ENCODE results near the gene WDR1. TPM values are rescaled to one million over a fixed set of nuclear protein-coding genes. Genes with fewer than 3 reads are reported as not detected.

The WDR1 gene
- total RNA-seq, 2 experiments from 2014 or later: 197 to 198 TPM

- POLR2A ChIA-PET: interaction anchor here (1.0 to 1.2 kb wide), 2 partner anchors 9 to 335 kb away, joined by 3 read pairs; partner anchors contain the start of gene ZNF518B
- no peaks in the 10 kb centered on the region for H3K36me3 ChIP-seq (ENCODE audit: insufficient read depth, low read length)
- H3K36me3 Mint-ChIP-seq (ENCODE audit: low read depth): peaks cover 11% of the 10 kb centered on the region
- H3K27ac ChIP-seq (ENCODE audit: low read depth in 1 of 2, low read length in 2 of 2): no peak overlapping the region
- no peak overlapping the region for H3K4me3 ChIP-seq (ENCODE audit: low read length)
- H3K9me3 Mint-ChIP-seq: no peaks in the 10 kb centered on the region
- H3K4me3 Mint-ChIP-seq: peak overlapping the region; percentile 17
- peak overlapping the region; percentile 98 for H3K27ac Mint-ChIP-seq
- no peaks in the 10 kb centered on the region for H3K27me3 ChIP-seq (ENCODE audit: control insufficient read depth in 1 of 2, insufficient read depth in 2 of 2, low read length in 2 of 2)
- no peaks in the 10 kb centered on the region for H3K27me3 Mint-ChIP-seq
- CTCF ChIA-PET: interaction anchor here (0.6 kb wide), 1 partner anchor 92 kb away, joined by 3 read pairs; no protein-coding TSS in a partner anchor
- DNase-seq: no peak
- H3K9me3 ChIP-seq (ENCODE audit: control insufficient read depth in 1 of 2, insufficient read depth in 1 of 2, low read length in 2 of 2): no peaks in the 10 kb centered on the region
- no peak for ATAC-seq (ENCODE audit: poor library complexity)
- peaks cover 80% of the 10 kb centered on the region for H3K4me1 Mint-ChIP-seq (ENCODE audit: low read depth)
- peaks cover 64% of the 10 kb centered on the region for H3K4me1 ChIP-seq (ENCODE audit: insufficient read depth, low read length)
- TF ChIP-seq CTCF (IDR thresholded peaks at IDR 0.05): no peak
- intact Hi-C loops (cut with DNase I, micrococcal nuclease): no loop called here
These were observed 5.1 kb upstream of the WDR1 start for GRCh38 chr4:10121568-10122208.

- no peaks in the 10 kb centered on the region for H3K9me3 ChIP-seq (ENCODE audit: control insufficient read depth in 1 of 2, insufficient read depth in 1 of 2, low read length in 2 of 2)
- H3K27ac ChIP-seq (ENCODE audit: low read depth in 1 of 2, low read length in 2 of 2): no peak overlapping the region
- Mint-ChIP-seq H3K4me1 (ENCODE audit: low read depth) (peaks cover 80% of the 10 kb centered on the region), H3K36me3 (ENCODE audit: low read depth) (peaks cover 12% of the 10 kb centered on the region), H3K27ac (peak overlapping the region; percentile 98), H3K27me3 (no peaks in the 10 kb centered on the region), H3K4me3 (peak overlapping the region; percentile 62), H3K9me3 (no peaks in the 10 kb centered on the region)
- peak in 1 of 14 experiments; percentile 32 for DNase-seq
- no peaks in the 10 kb centered on the region for H3K36me3 ChIP-seq (ENCODE audit: insufficient read depth, low read length)
- intact Hi-C loops (cut with DNase I, micrococcal nuclease): no loop called here
- ChIA-PET CTCF (interaction anchor here (1.0 to 1.3 kb wide), 2 partner anchors 13 to 31 kb away, joined by 3 read pairs; no protein-coding TSS in a partner anchor), POLR2A (interaction anchor here (0.7 to 5.3 kb wide), 3 partner anchors 24 to 429 kb away, joined by 3 to 126 read pairs (median 3); partner anchors contain the start of gene ZNF518B)
- no peaks in the 10 kb centered on the region for H3K27me3 ChIP-seq (ENCODE audit: control insufficient read depth in 1 of 2, insufficient read depth in 2 of 2, low read length in 2 of 2)
- no peak for ATAC-seq (ENCODE audit: poor library complexity)
- TF ChIP-seq CTCF (IDR thresholded peaks at IDR 0.05): no peak
- peaks cover 65% of the 10 kb centered on the region for H3K4me1 ChIP-seq (ENCODE audit: insufficient read depth, low read length)
- H3K4me3 ChIP-seq (ENCODE audit: low read length): no peak overlapping the region
These were observed 4.5 kb upstream of the WDR1 start for GRCh38 chr4:10120943-10121567.

GRCh38 chr4:10119773-10120172, 3.2 kb upstream of the WDR1 start:
- Histone ChIP-seq H3K4me1 (ENCODE audit: insufficient read depth, low read length) (peaks cover 74% of the 10 kb centered on the region), H3K4me3 (ENCODE audit: low read length) (no peak overlapping the region), H3K9me3 (ENCODE audit: control insufficient read depth in 1 of 2, insufficient read depth in 1 of 2, low read length in 2 of 2) (no peaks in the 10 kb centered on the region), H3K36me3 (ENCODE audit: insufficient read depth, low read length) (peaks cover 10% of the 10 kb centered on the region), H3K27ac (ENCODE audit: low read depth in 1 of 2, low read length in 2 of 2) (peak overlapping the region in 1 of 2 donors; percentile 96), H3K27me3 (ENCODE audit: control insufficient read depth in 1 of 2, insufficient read depth in 2 of 2, low read length in 2 of 2) (no peaks in the 10 kb centered on the region)
- ATAC-seq (ENCODE audit: poor library complexity): no peak
- no peaks in the 10 kb centered on the region for H3K9me3 Mint-ChIP-seq
- CTCF ChIA-PET: interaction anchor here (1.0 to 3.1 kb wide), 3 partner anchors 12 to 30 kb away, joined by 3 to 8 read pairs (median 3); no protein-coding TSS in a partner anchor
- no peak for TF ChIP-seq CTCF (IDR thresholded peaks at IDR 0.05)
- POLR2A ChIA-PET: interaction anchor here (1.1 to 5.3 kb wide), 2 partner anchors 23 to 38 kb away, joined by 3 to 126 read pairs; no protein-coding TSS in a partner anchor
- no peaks in the 10 kb centered on the region for H3K27me3 Mint-ChIP-seq
- no peak for DNase-seq
- peaks cover 25% of the 10 kb centered on the region for H3K36me3 Mint-ChIP-seq (ENCODE audit: low read depth)
- intact Hi-C loops (cut with DNase I, micrococcal nuclease): loop anchor here (2.0 to 10.0 kb wide), 4 partner anchors 38 to 425 kb away; no protein-coding TSS in a partner anchor
- peak overlapping the region; percentile 98 for H3K27ac Mint-ChIP-seq
- peaks cover 88% of the 10 kb centered on the region for H3K4me1 Mint-ChIP-seq (ENCODE audit: low read depth)
- peak overlapping the region; percentile 62 for H3K4me3 Mint-ChIP-seq

All from CD4-positive, alpha-beta T cell (primary cell).